KMS-11 (cell line): ENCODE measurements around the gene GAS2L1.

Experiments
- H2AFZ ChIP-seq: fragments of 200-600 bp; sonication (generic); 2 replicates; pipeline ENCODE4 v1.6.1; 2016; ENCODE audit warnings: antibody characterized with exemption, mixed run types, low read depth
- H3K27ac ChIP-seq: fragments of 200-600 bp; sonication (generic); 2 replicates; pipeline ENCODE4 v1.6.1; 2016; ENCODE audit warnings: mild to moderate bottlenecking, mixed run types
- H3K27me3 ChIP-seq: fragments of 200-600 bp; sonication (generic); 2 replicates; pipeline ENCODE4 v1.6.1; 2017; ENCODE audit warnings: mild to moderate bottlenecking, low read depth, mixed run types, moderate library complexity; ENCODE audit not compliant: insufficient read depth
- H3K36me3 ChIP-seq: fragments of 200-600 bp; sonication (generic); 2 replicates; pipeline ENCODE4 v1.6.1; 2017; ENCODE audit warnings: mild to moderate bottlenecking, mixed run types; ENCODE audit not compliant: insufficient read depth
- H3K4me1 ChIP-seq: fragments of 200-600 bp; sonication (generic); 2 replicates; pipeline ENCODE4 v1.6.1; 2016; ENCODE audit warnings: mild to moderate bottlenecking, low read depth, mixed run types; ENCODE audit not compliant: poor library complexity, severe bottlenecking
- H3K4me2 ChIP-seq: fragments of 200-600 bp; sonication (generic); 2 replicates; pipeline ENCODE4 v1.7.0; 2016; ENCODE audit warnings: mild to moderate bottlenecking, mixed run types
- H3K4me3 ChIP-seq: fragments of 200-600 bp; sonication (generic); IDR thresholded peaks from 2 replicates; pipeline ENCODE4 v1.6.1; 2017; ENCODE audit warnings: low read depth, low read length, mixed read lengths; ENCODE audit not compliant: insufficient read depth
- H3K79me2 ChIP-seq: fragments of 200-600 bp; sonication (generic); 2 replicates; pipeline ENCODE4 v1.6.1; 2016; ENCODE audit warnings: low read depth, mixed run types; ENCODE audit not compliant: insufficient read depth
- H3K9ac ChIP-seq: fragments of 200-600 bp; sonication (generic); 2 replicates; pipeline ENCODE4 v1.6.1; 2016; ENCODE audit warnings: mild to moderate bottlenecking, mixed run types
- H4K20me1 ChIP-seq: fragments of 200-600 bp; sonication (generic); 2 replicates; pipeline ENCODE4 v1.6.1; 2016; ENCODE audit warnings: mild to moderate bottlenecking, mixed run types; ENCODE audit not compliant: insufficient read depth
- TF ChIP-seq, protein P1 (sequence below): fragments of 200-600 bp; sonication (generic); conservative IDR thresholded peaks from 2 replicates; pipeline ENCODE4 v1.6.1; 2017; ENCODE audit warnings: low read depth, mild to moderate bottlenecking, antibody characterized with exemption, low read length, moderate library complexity, mixed read lengths

The GAS2L1 gene

GRCh38 chr22:29319072-29319471 is 12.6 kb downstream of the GAS2L1 start:
- Histone ChIP-seq H3K79me2 (no peaks in the 10 kb centered on the region), H3K27me3 (peaks cover 5% of the 10 kb centered on the region; the same call in 1 of the 2 replicates), H3K9ac (no peak overlapping the region), H2AFZ (no peak overlapping the region), H3K36me3 (no peaks in the 10 kb centered on the region), H3K4me3 (no peak overlapping the region), H3K27ac (no peak overlapping the region), H3K4me2 (no peak overlapping the region), H3K4me1 (no peaks in the 10 kb centered on the region), H4K20me1 (no peaks in the 10 kb centered on the region)
- TF ChIP-seq, protein P1, sequence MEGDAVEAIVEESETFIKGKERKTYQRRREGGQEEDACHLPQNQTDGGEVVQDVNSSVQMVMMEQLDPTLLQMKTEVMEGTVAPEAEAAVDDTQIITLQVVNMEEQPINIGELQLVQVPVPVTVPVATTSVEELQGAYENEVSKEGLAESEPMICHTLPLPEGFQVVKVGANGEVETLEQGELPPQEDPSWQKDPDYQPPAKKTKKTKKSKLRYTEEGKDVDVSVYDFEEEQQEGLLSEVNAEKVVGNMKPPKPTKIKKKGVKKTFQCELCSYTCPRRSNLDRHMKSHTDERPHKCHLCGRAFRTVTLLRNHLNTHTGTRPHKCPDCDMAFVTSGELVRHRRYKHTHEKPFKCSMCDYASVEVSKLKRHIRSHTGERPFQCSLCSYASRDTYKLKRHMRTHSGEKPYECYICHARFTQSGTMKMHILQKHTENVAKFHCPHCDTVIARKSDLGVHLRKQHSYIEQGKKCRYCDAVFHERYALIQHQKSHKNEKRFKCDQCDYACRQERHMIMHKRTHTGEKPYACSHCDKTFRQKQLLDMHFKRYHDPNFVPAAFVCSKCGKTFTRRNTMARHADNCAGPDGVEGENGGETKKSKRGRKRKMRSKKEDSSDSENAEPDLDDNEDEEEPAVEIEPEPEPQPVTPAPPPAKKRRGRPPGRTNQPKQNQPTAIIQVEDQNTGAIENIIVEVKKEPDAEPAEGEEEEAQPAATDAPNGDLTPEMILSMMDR, result no peak

- Histone ChIP-seq H3K4me2 (no peak overlapping the region), H4K20me1 (no peaks in the 10 kb centered on the region), H3K79me2 (no peaks in the 10 kb centered on the region), H3K4me3 (no peak overlapping the region), H2AFZ (no peak overlapping the region), H3K27me3 (no peaks in the 10 kb centered on the region), H3K9ac (no peak overlapping the region), H3K27ac (no peak overlapping the region), H3K4me1 (no peaks in the 10 kb centered on the region), H3K36me3 (no peaks in the 10 kb centered on the region)
- TF ChIP-seq, protein P1, result no peak
These were observed 14.1 kb downstream of the GAS2L1 start for GRCh38 chr22:29320546-29320945.

DNA sequence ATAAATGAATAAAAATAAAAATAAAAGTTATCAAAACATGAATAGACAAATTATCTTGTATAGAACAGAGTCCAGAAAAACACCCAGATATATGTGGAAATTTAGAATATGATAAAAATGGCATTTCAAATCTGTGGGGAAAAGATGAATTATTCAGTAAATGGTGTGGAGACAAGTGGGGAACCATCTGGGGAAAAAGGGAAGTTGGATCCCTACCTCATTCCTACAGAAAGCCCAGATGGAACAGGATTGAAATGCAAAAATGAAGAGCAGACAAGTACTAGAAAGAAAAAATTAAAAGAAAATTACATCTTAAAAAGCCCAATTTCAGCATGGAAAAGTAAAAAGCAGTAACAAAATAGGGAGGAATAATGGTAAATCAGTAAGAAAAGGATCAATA is 17.2 kb downstream of the GAS2L1 start:
- Histone ChIP-seq H3K27me3 (no peaks in the 10 kb centered on the region), H3K27ac (no peak overlapping the region), H3K36me3 (no peaks in the 10 kb centered on the region), H3K4me2 (no peak overlapping the region), H3K4me3 (no peak overlapping the region), H3K79me2 (no peaks in the 10 kb centered on the region), H3K4me1 (no peaks in the 10 kb centered on the region), H4K20me1 (no peaks in the 10 kb centered on the region), H3K9ac (no peak overlapping the region), H2AFZ (no peak overlapping the region)
- TF ChIP-seq, protein P1, result no peak

DNA sequence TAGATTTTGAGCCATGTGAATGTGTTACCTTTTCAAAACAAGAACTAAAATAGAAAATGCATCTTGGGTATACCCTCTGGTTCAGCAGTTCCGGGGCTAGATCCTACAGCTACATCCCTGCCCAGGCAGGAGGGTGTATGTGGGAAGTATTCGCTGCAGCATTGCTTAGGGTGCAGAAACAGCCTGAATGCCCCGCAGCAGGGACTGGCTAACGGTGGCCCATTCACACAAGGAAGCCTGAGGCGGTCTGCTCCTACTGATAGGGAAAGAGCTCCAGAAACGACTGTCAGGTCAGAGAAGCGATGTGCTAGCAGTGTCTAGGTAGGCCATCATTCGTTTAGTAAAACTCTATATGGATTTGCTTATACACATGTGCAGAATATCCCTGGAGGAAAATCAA is 18.9 kb downstream of the GAS2L1 start:
- H3K9ac ChIP-seq, result no peak overlapping the region
- no peaks in the 10 kb centered on the region for H3K36me3 ChIP-seq
- TF ChIP-seq, protein P1, result no peak
- no peaks in the 10 kb centered on the region for H4K20me1 ChIP-seq
- H3K27ac ChIP-seq, result no peak overlapping the region
- H3K4me3 ChIP-seq, result no peak overlapping the region
- H3K27me3 ChIP-seq, result no peaks in the 10 kb centered on the region
- no peak overlapping the region for H3K4me2 ChIP-seq
- no peaks in the 10 kb centered on the region for H3K79me2 ChIP-seq
- no peaks in the 10 kb centered on the region for H3K4me1 ChIP-seq
- no peak overlapping the region for H2AFZ ChIP-seq

DNA sequence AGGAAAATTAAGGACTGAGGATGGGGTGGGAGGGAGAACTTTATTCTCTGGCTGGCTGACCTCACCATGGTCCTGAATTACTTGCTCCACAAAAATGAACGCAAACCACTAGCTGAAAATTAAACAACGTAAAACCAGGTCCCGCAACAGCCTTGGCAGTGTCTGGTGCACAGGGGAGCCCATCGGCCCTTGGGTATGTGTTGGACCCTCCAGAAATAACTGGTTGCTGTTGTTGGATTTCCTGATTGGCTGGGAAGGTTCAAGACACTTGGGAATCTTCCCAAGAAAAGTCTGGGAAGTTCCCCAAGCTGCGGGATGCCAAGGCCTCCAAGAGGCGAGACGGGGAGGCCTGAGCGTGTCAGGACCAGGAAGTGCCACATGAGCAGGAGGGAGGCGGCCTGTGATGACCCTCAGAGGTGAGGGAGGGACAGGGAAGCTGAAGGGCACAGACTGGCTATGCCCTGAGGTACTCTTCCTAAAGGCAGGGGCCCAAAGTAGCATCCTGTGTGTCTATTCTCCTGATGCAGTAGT is 19.4 kb downstream of the GAS2L1 start:
- Histone ChIP-seq H3K4me2 (no peak overlapping the region), H2AFZ (no peak overlapping the region), H3K79me2 (no peaks in the 10 kb centered on the region), H3K4me3 (no peak overlapping the region), H3K27me3 (no peaks in the 10 kb centered on the region), H3K36me3 (no peaks in the 10 kb centered on the region), H3K27ac (no peak overlapping the region), H3K9ac (no peak overlapping the region), H3K4me1 (no peaks in the 10 kb centered on the region), H4K20me1 (no peaks in the 10 kb centered on the region)
- TF ChIP-seq, protein P1, result no peak
